Mucosa of rectum (tissue), 2 donors: ENCODE data around the gene SLC10A2.
"Not testable (repeated sequence)": the region's sequence is repeated elsewhere in the genome, so short reads cannot be mapped to it uniquely, and the experiment has no call there.

Experiments used
- H3K27ac ChIP-seq, 2 donors: one replicate each; pipeline ENCODE4 v1.7.0; 2013; ENCODE audit warnings: inconsistent platforms in 2 of 2, low read depth in 2 of 2, low read length in 2 of 2
- H3K27me3 ChIP-seq, 2 donors: one replicate each; pipeline ENCODE4 v1.7.0; 2013; ENCODE audit warnings: low read length in 2 of 2; ENCODE audit not compliant: control insufficient read depth in 2 of 2, insufficient read depth in 2 of 2
- H3K36me3 ChIP-seq, 2 donors: one replicate each; pipeline ENCODE4 v1.7.0; 2013; ENCODE audit warnings: low read length in 2 of 2; ENCODE audit not compliant: control insufficient read depth in 2 of 2, insufficient read depth in 2 of 2
- H3K4me1 ChIP-seq, 2 donors: one replicate each; pipeline ENCODE4 v1.7.0; 2013; ENCODE audit warnings: low read length in 2 of 2, mild to moderate bottlenecking in 1 of 2; ENCODE audit not compliant: control insufficient read depth in 2 of 2, insufficient read depth in 2 of 2
- H3K4me3 ChIP-seq, 2 donors: one replicate each; pipeline ENCODE4 v1.7.0; 2013; ENCODE audit warnings: low read length in 2 of 2
- H3K9ac ChIP-seq, 2 donors: one replicate each; pipeline ENCODE4 v1.7.0; 2013; ENCODE audit warnings: low read length in 2 of 2, low read depth in 1 of 2, mild to moderate bottlenecking in 1 of 2
- H3K9me3 ChIP-seq, 2 donors: one replicate each; pipeline ENCODE4 v1.7.0; 2013; ENCODE audit warnings: low read length in 2 of 2; ENCODE audit not compliant: control insufficient read depth in 2 of 2
- donor health status: healthy.
- donor health status: Normal muscosa, but diverticular disease.

The SLC10A2 gene

GRCh38 chr13:103097366-103097928, 31.2 kb upstream of the SLC10A2 start:
- Histone ChIP-seq H3K4me1 (no peaks in the 10 kb centered on the region), H3K4me3 (no peak overlapping the region), H3K9ac (no peak overlapping the region), H3K27ac (no peak overlapping the region), H3K27me3 (no peaks in the 10 kb centered on the region), H3K9me3 (peaks cover 0 to 4% of the 10 kb centered on the region in 2 donors), H3K36me3 (no peaks in the 10 kb centered on the region)

DNA sequence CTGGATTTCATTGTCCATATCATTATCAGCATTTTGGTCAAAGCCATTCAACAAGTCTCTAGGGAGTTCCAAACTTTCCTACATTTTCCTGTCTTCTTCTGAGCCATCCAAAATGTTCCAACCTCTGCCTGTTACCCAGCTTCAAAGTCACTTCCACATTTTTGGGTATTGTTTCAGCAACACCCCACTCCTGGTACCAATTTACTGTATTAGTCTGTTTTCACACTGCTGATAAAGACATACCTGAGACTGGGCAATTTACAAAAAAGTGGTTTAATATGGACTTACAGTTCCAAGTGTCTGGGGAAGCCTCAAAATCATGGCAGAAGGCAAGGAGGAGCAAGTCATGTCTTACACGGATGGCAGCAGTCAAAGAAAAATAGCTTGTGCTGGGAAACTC, 27.4 kb upstream of the SLC10A2 start:
- not testable (repeated sequence) for H3K4me1 ChIP-seq, H3K27ac ChIP-seq, H3K9ac ChIP-seq, H3K9me3 ChIP-seq, H3K36me3 ChIP-seq, H3K4me3 ChIP-seq, H3K27me3 ChIP-seq

- Histone ChIP-seq H3K27ac (no peak overlapping the region), H3K9ac (no peak overlapping the region), H3K36me3 (no peaks in the 10 kb centered on the region), H3K9me3 (peaks cover 0 to 3% of the 10 kb centered on the region in 2 donors), H3K4me3 (no peak overlapping the region), H3K4me1 (no peaks in the 10 kb centered on the region), H3K27me3 (no peaks in the 10 kb centered on the region)
Observed at GRCh38 chr13:103087275-103087674, 21.1 kb upstream of the SLC10A2 start.

GRCh38 chr13:103081435-103081834, 15.2 kb upstream of the SLC10A2 start:
- no peak overlapping the region for H3K4me3 ChIP-seq
- no peaks in the 10 kb centered on the region for H3K27me3 ChIP-seq
- no peak overlapping the region for H3K9ac ChIP-seq
- no peaks in the 10 kb centered on the region for H3K36me3 ChIP-seq
- no peak overlapping the region for H3K27ac ChIP-seq
- H3K4me1 ChIP-seq, result no peaks in the 10 kb centered on the region
- H3K9me3 ChIP-seq, result no peaks in the 10 kb centered on the region

DNA sequence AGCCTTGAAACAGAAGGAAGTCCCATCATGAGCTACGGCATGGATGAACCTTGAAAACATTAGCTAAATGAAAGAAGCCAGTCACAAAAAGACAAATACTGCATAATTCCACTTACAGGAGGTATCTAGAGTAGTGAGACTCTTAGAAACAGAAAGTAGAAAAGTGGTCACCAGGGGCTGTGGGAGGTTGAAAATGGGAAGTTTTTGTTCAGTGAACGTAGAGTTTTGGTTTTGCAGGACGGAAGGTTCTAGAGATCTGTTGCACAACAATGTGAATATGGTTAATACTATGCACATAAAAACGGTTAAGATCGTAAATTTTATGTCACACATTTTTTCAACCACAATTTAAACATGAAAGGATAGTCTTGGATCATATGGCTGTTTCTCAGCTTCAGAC, 11.9 kb upstream of the SLC10A2 start:
- H3K36me3 ChIP-seq, result no peaks in the 10 kb centered on the region
- no peak overlapping the region for H3K27ac ChIP-seq
- H3K9me3 ChIP-seq, result no peaks in the 10 kb centered on the region
- no peak overlapping the region for H3K4me3 ChIP-seq
- H3K4me1 ChIP-seq, result no peaks in the 10 kb centered on the region
- H3K9ac ChIP-seq, result no peak overlapping the region
- no peaks in the 10 kb centered on the region for H3K27me3 ChIP-seq

- Histone ChIP-seq H3K4me3 (no peak overlapping the region), H3K27ac (no peak overlapping the region), H3K9me3 (no peaks in the 10 kb centered on the region), H3K36me3 (no peaks in the 10 kb centered on the region), H3K4me1 (peaks cover 0 to 5% of the 10 kb centered on the region in 2 donors), H3K9ac (no peak overlapping the region), H3K27me3 (no peaks in the 10 kb centered on the region)
Observed at GRCh38 chr13:103068836-103069235, 2.6 kb upstream of the SLC10A2 start.

GRCh38 chr13:103067751-103068555, 1.7 kb upstream of the SLC10A2 start:
- no peak overlapping the region for H3K4me3 ChIP-seq
- no peaks in the 10 kb centered on the region for H3K9me3 ChIP-seq
- no peaks in the 10 kb centered on the region for H3K36me3 ChIP-seq
- no peaks in the 10 kb centered on the region for H3K27me3 ChIP-seq
- H3K4me1 ChIP-seq, result peaks cover 0 to 5% of the 10 kb centered on the region in 2 donors
- H3K27ac ChIP-seq, result no peak overlapping the region
- no peak overlapping the region for H3K9ac ChIP-seq

GRCh38 chr13:103066781-103067345, 646 bp upstream of the SLC10A2 start:
- no peak overlapping the region for H3K27ac ChIP-seq
- no peaks in the 10 kb centered on the region for H3K27me3 ChIP-seq
- H3K36me3 ChIP-seq, result no peaks in the 10 kb centered on the region
- H3K4me3 ChIP-seq, result no peak overlapping the region
- H3K9ac ChIP-seq, result no peak overlapping the region
- H3K4me1 ChIP-seq, result peaks cover 0 to 5% of the 10 kb centered on the region in 2 donors
- no peaks in the 10 kb centered on the region for H3K9me3 ChIP-seq

DNA sequence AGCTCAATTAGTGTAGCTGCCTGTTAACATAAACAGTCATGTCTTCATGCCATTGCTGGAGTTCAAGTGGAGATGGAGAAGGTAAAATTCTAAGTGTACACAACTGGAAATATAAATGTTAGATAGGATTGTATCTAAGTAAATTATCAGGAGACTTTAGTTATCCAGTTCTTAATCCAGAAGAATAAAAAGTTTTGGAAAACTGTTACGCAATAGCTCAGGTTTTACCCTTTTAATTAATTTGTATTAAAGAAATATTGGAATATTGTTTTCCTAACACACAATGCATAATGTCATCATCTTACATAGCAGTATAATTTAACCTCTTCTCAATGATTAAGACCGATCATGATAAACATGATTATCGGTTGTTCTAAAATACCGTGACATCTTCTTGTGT, 2.8 kb downstream of the SLC10A2 start:
- Histone ChIP-seq H3K4me3 (no peak overlapping the region), H3K9me3 (no peaks in the 10 kb centered on the region), H3K27ac (no peak overlapping the region), H3K27me3 (no peaks in the 10 kb centered on the region), H3K9ac (no peak overlapping the region), H3K4me1 (no peaks in the 10 kb centered on the region), H3K36me3 (no peaks in the 10 kb centered on the region)

DNA sequence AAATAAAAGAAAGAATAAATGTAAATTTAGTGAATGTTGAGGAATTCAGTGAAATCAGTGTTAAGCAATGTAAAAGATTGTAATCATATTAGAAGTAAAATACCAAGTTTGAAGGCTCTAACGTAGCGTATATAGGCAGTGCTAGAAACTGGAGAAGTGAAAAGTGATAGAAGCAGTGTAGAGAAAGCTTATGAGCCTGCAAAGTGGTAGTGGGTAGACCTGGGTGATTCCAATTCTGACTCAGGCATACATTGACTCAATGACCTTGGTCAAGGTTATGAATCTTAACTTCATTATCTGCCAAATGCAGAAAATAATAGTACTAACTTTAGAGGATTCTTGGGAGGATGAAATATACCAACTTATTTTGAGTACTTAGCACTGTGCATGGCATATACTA, 4.1 kb downstream of the SLC10A2 start:
- no peaks in the 10 kb centered on the region for H3K9me3 ChIP-seq
- H3K4me3 ChIP-seq, result no peak overlapping the region
- no peak overlapping the region for H3K9ac ChIP-seq
- no peaks in the 10 kb centered on the region for H3K4me1 ChIP-seq
- H3K36me3 ChIP-seq, result no peaks in the 10 kb centered on the region
- H3K27ac ChIP-seq, result no peak overlapping the region
- no peaks in the 10 kb centered on the region for H3K27me3 ChIP-seq
